GM12878 (cell line): Measurements from ENCODE around the gene WWOX. TPM values are rescaled to one million over a fixed set of nuclear protein-coding genes. Genes with fewer than 3 reads are reported as not detected.

ENCODE experiments used
- ATAC-seq: fragments of 200-7000 bp; cut with Tn5 transposase; 3 replicates; pipeline ENCODE4 v1.9.1; 2020; ENCODE audit warnings: mild to moderate bottlenecking, moderate library complexity
- BruUV-seq: library from RNA; stranded (reverse); fragments of 400-500 nt; replicated peaks from 2 replicates; lab custom pipeline; 2021; lab: Mats Ljungman, UMichigan
- CTCF ChIA-PET: fragments of 300-600 bp; sonication (Branson Sonifier 250); formaldehyde crosslinking; extraction: SDS; loops from one replicate; lab custom pipeline; 2021; ENCODE audit warnings: inconsistent platforms; lab: Yijun Ruan, JAX
- POLR2A ChIA-PET: fragments of 350-600 bp; formaldehyde crosslinking; extraction: SDS; loops from one replicate; lab custom pipeline; 2021; ENCODE audit warnings: inconsistent platforms; lab: Charles Lee
- RAD21 ChIA-PET: fragments of 300-600 bp; sonication (Branson Sonifier 250); formaldehyde crosslinking; loops from one replicate; lab custom pipeline; 2023; ENCODE audit warnings: antibody characterized with exemption; ENCODE audit not compliant: unreplicated experiment; lab: Charles Lee
- SMC1A ChIA-PET: fragments of 300-600 bp; sonication (Branson Sonifier 250); formaldehyde crosslinking; loops from one replicate; lab custom pipeline; 2023; ENCODE audit not compliant: unreplicated experiment, uncharacterized antibody; lab: Charles Lee
- DNase-seq: peaks from one replicate; pipeline ENCODE4 v3.0.0-alpha.2; 2011; ENCODE audit warnings: low read depth, low spot score
- FAIRE-seq: peaks from 3 replicates; lab custom pipeline; 2011; peaks lifted over from hg19 to GRCh38; lab: Jason Lieb, UNC
- H2AFZ ChIP-seq: 2 replicates; pipeline ENCODE4 v1.6.0; 2011; ENCODE audit warnings: low read depth, low read length, control low read depth; ENCODE audit not compliant: control insufficient read depth
- H3K27ac ChIP-seq: 2 replicates; pipeline ENCODE4 v1.5.1; 2011; ENCODE audit warnings: control low read depth; ENCODE audit not compliant: control insufficient read depth, insufficient read depth
- H3K27me3 ChIP-seq, 2 experiments: replicated peaks in 1 of 2; 2 replicates each; pipeline versions ENCODE4 v1.6.0 to v1.6.1; 2011; ENCODE audit warnings: low read length in 1 of 2; ENCODE audit not compliant: control insufficient read depth in 2 of 2, insufficient read depth in 2 of 2
- H3K36me3 ChIP-seq, 2 experiments: 2 replicates each; pipeline ENCODE4 v1.5.1; 2011; ENCODE audit warnings: low read length in 1 of 2; ENCODE audit not compliant: control insufficient read depth in 2 of 2, insufficient read depth in 2 of 2
- H3K4me1 ChIP-seq: 2 replicates; pipeline ENCODE4 v1.6.1; 2011; ENCODE audit warnings: mild to moderate bottlenecking, low read length, moderate library complexity, mixed read lengths; ENCODE audit not compliant: control insufficient read depth, insufficient read depth
- H3K4me2 ChIP-seq: 2 replicates; pipeline ENCODE4 v1.6.0; 2011; ENCODE audit warnings: control low read depth; ENCODE audit not compliant: control insufficient read depth, insufficient read depth
- H3K4me3 ChIP-seq: fragments of 200-600 bp; sonication (generic); 2 replicates; pipeline ENCODE4 v1.5.1; 2016
- H3K79me2 ChIP-seq: 2 replicates; pipeline ENCODE4 v1.6.0; 2011; ENCODE audit warnings: low read length; ENCODE audit not compliant: control insufficient read depth, insufficient read depth
- H3K9ac ChIP-seq: 2 replicates; pipeline ENCODE4 v1.8.0; 2011; ENCODE audit warnings: low read length, control low read depth, mixed read lengths; ENCODE audit not compliant: control insufficient read depth, insufficient read depth
- H3K9me3 ChIP-seq: replicated peaks from 3 replicates; pipeline ENCODE4 v1.5.1; 2011; ENCODE audit warnings: mild to moderate bottlenecking, low read length; ENCODE audit not compliant: control insufficient read depth, insufficient read depth
- H4K20me1 ChIP-seq: 2 replicates; pipeline ENCODE4 v1.6.0; 2011; ENCODE audit not compliant: control insufficient read depth, insufficient read depth
- CHD4 ChIP-seq: fragments of 200-600 bp; sonication (generic); IDR thresholded peaks from 2 replicates; pipeline ENCODE4 v1.6.1; 2016; ENCODE audit warnings: mild to moderate bottlenecking
- EED ChIP-seq: sonication (generic); IDR thresholded peaks from 2 replicates; pipeline ENCODE4 v1.6.1; 2016; ENCODE audit warnings: antibody characterized with exemption, low read depth
- ELK1 ChIP-seq: IDR thresholded peaks from 2 replicates; pipeline ENCODE4 v1.6.1; 2012; ENCODE audit warnings: low read depth, low read length, improper control_type of control experiment
- FOXM1 ChIP-seq: IDR thresholded peaks from 2 replicates; pipeline ENCODE4 v1.6.1; 2012; ENCODE audit warnings: low read depth, mild to moderate bottlenecking, inconsistent platforms, low read length, moderate library complexity
- IRF5 ChIP-seq: fragments of 450-650 bp; IDR thresholded peaks from 2 replicates; pipeline ENCODE4 v1.6.1; 2017; ENCODE audit warnings: borderline replicate concordance
- JUNB ChIP-seq: IDR thresholded peaks from 2 replicates; pipeline ENCODE4 v1.6.1; 2016; ENCODE audit warnings: antibody characterized with exemption, mild to moderate bottlenecking
- MLLT1 ChIP-seq: fragments of 450-650 bp; IDR thresholded peaks from 2 replicates; pipeline ENCODE4 v1.6.1; 2016; ENCODE audit warnings: mild to moderate bottlenecking
- MTA3 ChIP-seq: IDR thresholded peaks from 2 replicates; pipeline ENCODE4 v1.6.1; 2012; ENCODE audit warnings: low read length, inconsistent platforms, borderline replicate concordance
- NBN ChIP-seq: fragments of 450-650 bp; IDR thresholded peaks from 2 replicates; pipeline ENCODE4 v1.6.1; 2016
- NRF1 ChIP-seq: conservative IDR thresholded peaks from 2 replicates; pipeline ENCODE4 v1.6.1; 2011; ENCODE audit warnings: mild to moderate bottlenecking, low read depth, low read length, improper control_type of control experiment
- PML ChIP-seq: IDR thresholded peaks from 2 replicates; pipeline ENCODE4 v1.6.1; 2012; ENCODE audit warnings: low read length, inconsistent platforms
- RFX5 ChIP-seq: IDR thresholded peaks from 2 replicates; pipeline ENCODE4 v1.6.1; 2011; ENCODE audit warnings: low read depth, low read length, improper control_type of control experiment
- SUZ12 ChIP-seq: fragments of 200-600 bp; sonication (generic); IDR thresholded peaks from one replicate; pipeline ENCODE4 v1.6.1; 2018; ENCODE audit warnings: antibody characterized with exemption, mild to moderate bottlenecking; ENCODE audit not compliant: unreplicated experiment
- TARDBP ChIP-seq: IDR thresholded peaks from 2 replicates; pipeline ENCODE4 v1.6.1; 2016; ENCODE audit warnings: borderline replicate concordance
- ZNF274 ChIP-seq: IDR thresholded peaks from one replicate; pipeline ENCODE4 v1.8.0; 2011; ENCODE audit not compliant: insufficient read length, insufficient read depth
- ZNF384 ChIP-seq: IDR thresholded peaks from 2 replicates; pipeline ENCODE4 v1.6.1; 2012; ENCODE audit warnings: low read depth, mild to moderate bottlenecking, low read length, improper control_type of control experiment, borderline replicate concordance
- ZSCAN29 ChIP-seq: fragments of 450-650 bp; IDR thresholded peaks from 2 replicates; pipeline ENCODE4 v1.6.1; 2017; ENCODE audit warnings: mild to moderate bottlenecking, moderate library complexity
- WGBS: methylation state at CpG from one replicate; pipeline ENCODE4 v1.1.6; 2016; ENCODE audit warnings: low lambda C conversion rate; ENCODE audit not compliant: insufficient replicate concordance, insufficient coverage; ENCODE audit errors: missing lambda C conversion rate; 5-methylcytosine and 5-hydroxymethylcytosine counted together
- in situ Hi-C: fragments of 300-500 bp; cut with MboI; formaldehyde crosslinking; loops from 9 replicates; pipeline ENCODE4 v1.14.3; 2018; ENCODE audit warnings: mixed read lengths
- intact Hi-C: fragments of 100-400 bp; cut with micrococcal nuclease; formaldehyde crosslinking; loops from one replicate; pipeline ENCODE4 v1.14.2; 2022; ENCODE audit not compliant: unreplicated experiment
- polyA plus RNA-seq, 11 experiments: library from polyadenylated mRNA; depleted of rRNA in 4 of 11; unstranded in 6 of 11; stranded (reverse) in 5 of 11; fragments of >200 nt; fragmentation: Nextera tagmentation in 4 of 11; fragmentation: Illumina TruSeq in 1 of 11; extraction: Ambion mirVana in 4 of 11; extraction: Trizol in 1 of 11; gene quantifications; 1 replicate in 1 of 11; 2 replicates in 10 of 11; pipeline versions ENCODE4 v1.2.1 to v1.2.3, GENCODE V29; 2011 to 2016; ENCODE audit warnings: inconsistent platforms in 2 of 11, missing spikeins in 2 of 11, low read depth in 1 of 11
- total RNA-seq, 4 experiments: library from RNA; depleted of rRNA in 3 of 4; stranded (reverse); fragments of >200 nt in 3 of 4; fragmentation: Illumina TruSeq in 1 of 4; extraction: Trizol in 1 of 4; gene quantifications; 2 replicates each; pipeline versions ENCODE4 v1.2.1 to v1.2.3, GENCODE V29; 2013 to 2021

The WWOX gene
- total and polyA plus RNA-seq, 10 of the 15 experiments (the other 5 are each of a cell fraction or from before 2014, with no cell fraction given), result 2.8 to 24.4 (median 17.8) TPM

GRCh38 chr16:78694414-78694813, 595.0 kb downstream of the WWOX start:
- FAIRE-seq, result no peak

GRCh38 chr16:78695391-78695790, 595.9 kb downstream of the WWOX start:
- WGBS, result 62% methylated on average over 6 of the region's 6 CpGs
- DNase-seq, result no peak
- TF ChIP-seq RFX5, result no peak
- no peak for TF ChIP-seq EED
- no peak for TF ChIP-seq IRF5
- no peak for TF ChIP-seq ELK1
- no peak for TF ChIP-seq SUZ12
- TF ChIP-seq PML, result no peak
- no peak for TF ChIP-seq ZNF274
- no peak for TF ChIP-seq MLLT1

More at GRCh38 chr16:78694414-78694813, 595.0 kb downstream of the WWOX start:
- ATAC-seq (no peak), DNase-seq (no peak)
- no peaks in the 10 kb centered on the region for H4K20me1 ChIP-seq
- WGBS, result 60% methylated on average over 3 of the region's 3 CpGs
- H3K4me2 ChIP-seq, result no peak overlapping the region
- no peak overlapping the region for H3K4me3 ChIP-seq
- no peaks in the 10 kb centered on the region for H3K4me1 ChIP-seq
- H3K36me3 ChIP-seq, result no peaks in the 10 kb centered on the region
- no peak overlapping the region for H2AFZ ChIP-seq
- no peaks in the 10 kb centered on the region for H3K79me2 ChIP-seq
- ChIA-PET POLR2A (no interaction called here), RAD21 (no interaction called here), SMC1A (no interaction called here), CTCF (no interaction called here)
- no peak overlapping the region for H3K27ac ChIP-seq
- H3K27me3 ChIP-seq, result no peaks in the 10 kb centered on the region
- H3K9me3 ChIP-seq, result no peaks in the 10 kb centered on the region
- no peak overlapping the region for H3K9ac ChIP-seq
- in situ Hi-C loops, result no loop called here
- no TSS peak for BruUV-seq
- intact Hi-C loops, result no loop called here
- no peak for TF ChIP-seq FOXM1
- TF ChIP-seq MTA3, result no peak
- no peak for TF ChIP-seq ZNF384
- no peak for TF ChIP-seq CHD4
- no peak for TF ChIP-seq ELK1
- no peak for TF ChIP-seq TARDBP
- TF ChIP-seq ZSCAN29, result no peak
- no peak for TF ChIP-seq NBN
- TF ChIP-seq NRF1, result no peak
- TF ChIP-seq JUNB, result no peak

More at GRCh38 chr16:78695391-78695790, 595.9 kb downstream of the WWOX start:
- ChIA-PET POLR2A (no interaction called here), SMC1A (interaction anchor here (0.9 kb wide), 1 partner anchor 9 kb away, joined by 3 read pairs; no protein-coding TSS in a partner anchor), RAD21 (no interaction called here), CTCF (no interaction called here)
- no peaks in the 10 kb centered on the region for H4K20me1 ChIP-seq
- FAIRE-seq (no peak), ATAC-seq (no peak)
- no peak overlapping the region for H3K4me3 ChIP-seq
- no peak overlapping the region for H3K9ac ChIP-seq
- H3K36me3 ChIP-seq, result no peaks in the 10 kb centered on the region
- no peaks in the 10 kb centered on the region for H3K79me2 ChIP-seq
- no peaks in the 10 kb centered on the region for H3K9me3 ChIP-seq
- no peaks in the 10 kb centered on the region for H3K27me3 ChIP-seq
- in situ Hi-C loops, result no loop called here
- no peaks in the 10 kb centered on the region for H3K4me1 ChIP-seq
- H3K27ac ChIP-seq, result no peak overlapping the region
- intact Hi-C loops, result no loop called here
- no TSS peak for BruUV-seq
- H2AFZ ChIP-seq, result no peak overlapping the region
- H3K4me2 ChIP-seq, result no peak overlapping the region
